ENCODE results near the gene PDE6B. TPM values are rescaled to one million over a fixed set of nuclear protein-coding genes. Genes with fewer than 3 reads are reported as not detected.

The PDE6B gene
- total RNA-seq, 6 donors from 2014 or later: 4.2 to 28.3 (median 9.0) TPM

GRCh38 chr4:683982-684622, 58.7 kb downstream of the PDE6B start:
- 64 to 70% methylated on average over 2 to 10 of the region's 19 CpGs for WGBS, 2 donors
- Histone ChIP-seq H3K4me3 (no peak overlapping the region), H3K27me3 (no peaks in the 10 kb centered on the region), H3K36me3 (peaks cover 0 to 5% (median 0%) of the 10 kb centered on the region in 4 donors), H3K27ac (peak overlapping the region in 1 of 4 donors; percentile 19), H3K9me3 (no peaks in the 10 kb centered on the region), H3K4me1 (peaks cover 42 to 66% (median 48%) of the 10 kb centered on the region in 4 donors)
- TF ChIP-seq EP300 (IDR thresholded peaks at IDR 0.05) (no peak), CTCF (IDR thresholded peaks at IDR 0.05) (peak; percentile 50 to 77 (median 70))
- no peak for ATAC-seq (ENCODE audit: low FRiP score in 2 of 2)
- peak; percentile 72 to 75 for DNase-seq

DNA sequence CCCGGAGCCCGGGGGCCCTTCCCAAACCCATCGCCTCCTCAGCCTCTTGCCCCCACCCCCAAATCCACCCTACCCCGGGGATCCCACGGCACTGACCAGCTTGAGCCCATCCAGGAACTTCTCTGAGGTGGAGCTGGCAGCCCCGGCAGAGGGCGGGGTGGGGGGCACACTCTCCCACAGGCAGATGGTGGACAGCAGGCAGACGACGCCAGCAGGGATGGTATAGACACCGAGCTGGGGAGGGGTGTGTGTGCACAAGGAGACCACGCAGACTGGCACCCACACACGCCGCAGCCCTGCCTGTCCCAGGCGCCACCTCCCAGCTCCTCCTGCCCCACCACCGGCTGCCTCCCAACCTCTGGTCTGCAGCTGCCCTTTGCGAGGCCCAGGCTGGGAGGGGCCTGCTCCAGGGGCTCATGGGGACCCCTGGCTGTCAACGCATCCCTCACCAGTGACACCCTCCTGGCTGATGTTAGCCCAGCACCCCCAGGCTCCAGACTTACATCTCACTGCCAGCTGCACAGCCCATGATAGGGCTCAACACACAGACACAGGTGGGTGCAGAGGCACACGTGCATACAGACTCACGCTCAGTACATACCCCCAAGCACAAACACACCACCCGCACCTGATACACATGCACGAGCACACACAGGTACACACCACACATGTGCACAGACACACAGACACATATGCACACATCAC, 59.4 kb downstream of the PDE6B start:
- 86 to 89% methylated on average over 7 to 20 of the region's 21 CpGs for WGBS, 2 donors
- Histone ChIP-seq H3K4me1 (peaks cover 47 to 73% (median 54%) of the 10 kb centered on the region in 4 donors), H3K9me3 (no peaks in the 10 kb centered on the region), H3K4me3 (no peak overlapping the region), H3K27me3 (no peaks in the 10 kb centered on the region), H3K36me3 (peaks cover 0 to 5% (median 0%) of the 10 kb centered on the region in 4 donors), H3K27ac (no peak overlapping the region)
- TF ChIP-seq CTCF (IDR thresholded peaks at IDR 0.05): no peak
- no peak for TF ChIP-seq EP300 (IDR thresholded peaks at IDR 0.05)
- no peak for TF ChIP-seq POLR2A (IDR thresholded peaks at IDR 0.05)
- ATAC-seq (ENCODE audit: low FRiP score in 2 of 2) (no peak), DNase-seq (peak in 1 of 2 donors; percentile 75)

GRCh38 chr4:685679-686412, 60.5 kb downstream of the PDE6B start:
- ATAC-seq (ENCODE audit: low FRiP score in 2 of 2) (no peak), DNase-seq (peak in 1 of 2 donors; percentile 66)
- H3K36me3 ChIP-seq: peaks cover 0 to 5% (median 0%) of the 10 kb centered on the region in 4 donors
- no peak overlapping the region for H3K27ac ChIP-seq
- no peak overlapping the region for H3K4me3 ChIP-seq
- H3K4me1 ChIP-seq: peaks cover 43 to 66% (median 52%) of the 10 kb centered on the region in 4 donors
- 94 to 96% methylated on average over 15 to 37 of the region's 37 CpGs for WGBS, 2 donors
- TF ChIP-seq POLR2A (IDR thresholded peaks at IDR 0.05): no peak
- TF ChIP-seq CTCF (IDR thresholded peaks at IDR 0.05): no peak
- TF ChIP-seq POLR2AphosphoS5 (IDR thresholded peaks at IDR 0.05): no peak
- no peak for TF ChIP-seq EP300 (IDR thresholded peaks at IDR 0.05)
- no peaks in the 10 kb centered on the region for H3K27me3 ChIP-seq
- no peaks in the 10 kb centered on the region for H3K9me3 ChIP-seq

- no peak for TF ChIP-seq EP300 (IDR thresholded peaks at IDR 0.05)
- no peak for TF ChIP-seq POLR2AphosphoS5 (IDR thresholded peaks at IDR 0.05)
- no peak for TF ChIP-seq POLR2A (IDR thresholded peaks at IDR 0.05)
- TF ChIP-seq CTCF (IDR thresholded peaks at IDR 0.05): no peak
- Histone ChIP-seq H3K4me3 (peak overlapping the region in 1 of 4 donors; percentile 61), H3K27me3 (no peaks in the 10 kb centered on the region), H3K9me3 (no peaks in the 10 kb centered on the region), H3K27ac (peak overlapping the region in 3 of 4 donors; percentile 86 to 92 (median 91)), H3K4me1 (peaks cover 38 to 61% (median 49%) of the 10 kb centered on the region in 4 donors), H3K36me3 (peaks cover 0 to 5% (median 0%) of the 10 kb centered on the region in 4 donors)
- ATAC-seq (ENCODE audit: low FRiP score in 2 of 2) (no peak), DNase-seq (peak in 1 of 2 donors; percentile 79)
- 95 to 98% methylated on average over 3 to 21 of the region's 31 CpGs for WGBS, 2 donors
Observed at GRCh38 chr4:686413-687040, 61.2 kb downstream of the PDE6B start.

Measured in upper lobe of left lung (tissue), 6 donors.